C4-2B (cell line): Measurements from ENCODE around the gene OR4E2.
A peak's percentile ranks its signal among the peaks of the same experiment; 100 is the strongest.

ENCODE experiments used
- H3K27ac ChIP-seq: fragments of 450-650 bp; 2 replicates; pipeline ENCODE4 v1.5.1; 2017
- CTCF ChIP-seq: fragments of 450-650 bp; conservative IDR thresholded peaks from 2 replicates; pipeline ENCODE4 v1.5.1; 2017; ENCODE audit warnings: mild to moderate bottlenecking
- ZFX ChIP-seq: fragments of 450-650 bp; IDR thresholded peaks from 2 replicates; pipeline ENCODE4 v1.6.1; 2017

Gene OR4E2

GRCh38 chr14:21699551-21699950 is 45.9 kb downstream of the OR4E2 start:
- no peak overlapping the region for H3K27ac ChIP-seq
- TF ChIP-seq CTCF (no peak), ZFX (no peak)

GRCh38 chr14:21702316-21702715 is 48.7 kb downstream of the OR4E2 start:
- H3K27ac ChIP-seq: no peak overlapping the region
- TF ChIP-seq ZFX: no peak

- TF ChIP-seq CTCF: no peak
- TF ChIP-seq ZFX: no peak
- H3K27ac ChIP-seq: no peak overlapping the region
These were observed 50.0 kb downstream of the OR4E2 start for GRCh38 chr14:21703357-21704326.

GRCh38 chr14:21704338-21704737 is 50.7 kb downstream of the OR4E2 start:
- H3K27ac ChIP-seq: no peak overlapping the region
- no peak for TF ChIP-seq CTCF
- no peak for TF ChIP-seq ZFX

- H3K27ac ChIP-seq: no peak overlapping the region
- TF ChIP-seq CTCF: peak; percentile 85
- no peak for TF ChIP-seq ZFX
These were observed 57.8 kb downstream of the OR4E2 start for GRCh38 chr14:21711360-21711961.

GRCh38 chr14:21712036-21712435 is 58.4 kb downstream of the OR4E2 start:
- H3K27ac ChIP-seq: no peak overlapping the region
- no peak for TF ChIP-seq CTCF
- no peak for TF ChIP-seq ZFX

- TF ChIP-seq CTCF: no peak
- no peak for TF ChIP-seq ZFX
These were observed 60.8 kb downstream of the OR4E2 start for GRCh38 chr14:21714318-21714929.

More at GRCh38 chr14:21714318-21714929, 60.8 kb downstream of the OR4E2 start:
- H3K27ac ChIP-seq: no peak overlapping the region
